HG03139 (cell line): ENCODE measurements around the gene DENND5B.
A peak's percentile ranks its signal among the peaks of the same experiment; 100 is the strongest.
"Not testable (repeated sequence)": the region's sequence is repeated elsewhere in the genome, so short reads cannot be mapped to it uniquely, and the experiment has no call there.

Experiments used
- ATAC-seq: cut with Tn5 transposase; IDR thresholded peaks from one replicate; pipeline ENCODE4 v1.9.1; 2021; ENCODE audit not compliant: unreplicated experiment

Gene DENND5B

GRCh38 chr12:31594681-31595080 lies 3.7 kb upstream of the DENND5B start:
- ATAC-seq: no peak

GRCh38 chr12:31591380-31591901 lies 505 bp upstream of the DENND5B start:
- peak; percentile 20 for ATAC-seq

- ATAC-seq: peak; percentile 25
Observed at GRCh38 chr12:31589904-31590641, 863 bp downstream of the DENND5B start.

GRCh38 chr12:31589598-31589903 lies 1.4 kb downstream of the DENND5B start:
- ATAC-seq: peak; percentile 39

GRCh38 chr12:31588976-31589375 lies 2.0 kb downstream of the DENND5B start:
- no peak for ATAC-seq

GRCh38 chr12:31586728-31587127 lies 4.2 kb downstream of the DENND5B start:
- ATAC-seq: no peak

GRCh38 chr12:31585895-31586294 lies 5.0 kb downstream of the DENND5B start:
- ATAC-seq: no peak

- no peak for ATAC-seq
Observed at GRCh38 chr12:31585271-31585670, 5.7 kb downstream of the DENND5B start.

GRCh38 chr12:31584782-31585181 lies 6.2 kb downstream of the DENND5B start:
- no peak for ATAC-seq

- no peak for ATAC-seq
Observed at GRCh38 chr12:31583878-31584277, 7.1 kb downstream of the DENND5B start.

GRCh38 chr12:31582155-31582554 lies 8.8 kb downstream of the DENND5B start:
- no peak for ATAC-seq

- no peak for ATAC-seq
Observed at GRCh38 chr12:31578632-31579031, 12.3 kb downstream of the DENND5B start.

- ATAC-seq: no peak
Observed at GRCh38 chr12:31574803-31575575, 15.9 kb downstream of the DENND5B start.

GRCh38 chr12:31574367-31574766 lies 16.6 kb downstream of the DENND5B start:
- not testable (repeated sequence) for ATAC-seq

GRCh38 chr12:31572900-31573600 lies 17.9 kb downstream of the DENND5B start:
- no peak for ATAC-seq

- ATAC-seq: no peak
Observed at GRCh38 chr12:31570880-31571279, 20.1 kb downstream of the DENND5B start.

- not testable (repeated sequence) for ATAC-seq
Observed at GRCh38 chr12:31569517-31569916, 21.4 kb downstream of the DENND5B start.

GRCh38 chr12:31568498-31568897 lies 22.4 kb downstream of the DENND5B start:
- ATAC-seq: no peak

GRCh38 chr12:31567029-31567428 lies 23.9 kb downstream of the DENND5B start:
- no peak for ATAC-seq

- ATAC-seq: no peak
Observed at GRCh38 chr12:31566547-31566946, 24.4 kb downstream of the DENND5B start.

- no peak for ATAC-seq
Observed at GRCh38 chr12:31562594-31563328, 28.2 kb downstream of the DENND5B start.
